ENCODE measurements around the gene OR10AD1. TPM values are rescaled to one million over a fixed set of nuclear protein-coding genes. Genes with fewer than 3 reads are reported as not detected.
A peak's percentile ranks its signal among the peaks of the same experiment; 100 is the strongest.
"Not testable (repeated sequence)": the region's sequence is repeated elsewhere in the genome, so short reads cannot be mapped to it uniquely, and the experiment has no call there.

Gene OR10AD1
- polyA plus RNA-seq, 3 donors = not detected

GRCh38 chr12:48157018-48157888 is 45.8 kb downstream of the OR10AD1 start, which contains the start of gene ASB8:
Gene ASB8 (minus strand): TSS chr12:48157515. CDS start chr12:48153496, 4,019 bp downstream.
- Histone ChIP-seq H2AFZ (ENCODE audit: insufficient read depth, low read depth, low read length, poor library complexity, severe bottlenecking) (peak within 1 kb of the TSS; percentile 94), H3K4me2 (replicated peaks; ENCODE audit: extremely low read depth, low read length, poor library complexity, severe bottlenecking) (peak within 1 kb of the TSS; percentile 79), H3K9me3 (replicated peaks in 1 of 2; ENCODE audit: control insufficient read depth in 1 of 2, insufficient read depth in 1 of 2, low read length in 2 of 2) (no peaks in the 10 kb centered on the region), H3K36me3 (replicated peaks in 1 of 2; ENCODE audit: control insufficient read depth in 1 of 2, insufficient read depth in 2 of 2, low read length in 2 of 2) (peaks cover 16 to 18% of the 10 kb centered on the region in 2 donors), H3K9ac (ENCODE audit: insufficient read depth, low read length, poor library complexity, severe bottlenecking) (peak within 1 kb of the TSS; percentile 69), H3K4me3 (replicated peaks in 1 of 3; ENCODE audit: low read depth in 2 of 3, low read length in 3 of 3) (peak within 1 kb of the TSS; percentile 72 to 84 (median 82)), H4K20me1 (ENCODE audit: insufficient read depth, low read length) (peaks cover 12% of the 10 kb centered on the region), H3K27ac (ENCODE audit: low read depth in 1 of 2, low read length in 2 of 2) (peak within 1 kb of the TSS; percentile 74 to 88), H3K27me3 (ENCODE audit: control insufficient read depth in 2 of 2, insufficient read depth in 2 of 2, low read length in 2 of 2) (no peaks in the 10 kb centered on the region), H3K79me2 (ENCODE audit: insufficient read depth, low read length) (peaks cover 45% of the 10 kb centered on the region), H3K4me1 (ENCODE audit: control insufficient read depth in 1 of 2, insufficient read depth in 2 of 2, low read length in 2 of 2) (peaks cover 13 to 16% of the 10 kb centered on the region in 2 donors)
- intact Hi-C loops (cut with micrococcal nuclease) = loop anchor here (2.0 to 10.0 kb wide), 4 partner anchors 42 to 192 kb away; partner anchors contain the start of genes SENP1 (in 2 of the 2) and TMEM106C (in 1 of the 2)
- Mint-ChIP-seq H3K4me1 (peaks cover 18% of the 10 kb centered on the region), H3K27me3 (ENCODE audit: low read depth in 3 of 3) (no peaks in the 10 kb centered on the region), H3K4me3 (peak within 1 kb of the TSS; percentile 89 to 96), H3K9me3 (no peaks in the 10 kb centered on the region), H3K27ac (peak within 1 kb of the TSS; percentile 92 to 96 (median 94)), H3K36me3 (peaks cover 16 to 24% of the 10 kb centered on the region in 2 donors)
- under 1% methylated on average over 55 of the region's 56 CpGs for WGBS (ENCODE audit: insufficient coverage)
- peak; percentile 98 to 100 (median 99) for DNase-seq
- TF ChIP-seq CTCF (IDR thresholded peaks at IDR 0.05) = peak; percentile 57

GRCh38 chr12:48156652-48157017 is 46.5 kb downstream of the OR10AD1 start:
- Mint-ChIP-seq H3K27me3 (ENCODE audit: low read depth in 3 of 3) (no peaks in the 10 kb centered on the region), H3K36me3 (peaks cover 22 to 30% of the 10 kb centered on the region in 2 donors), H3K9me3 (no peaks in the 10 kb centered on the region), H3K4me3 (peak overlapping the region; percentile 89 to 96), H3K27ac (peak overlapping the region; percentile 32 to 96 (median 93)), H3K4me1 (peaks cover 18% of the 10 kb centered on the region)
- Histone ChIP-seq H3K79me2 (ENCODE audit: insufficient read depth, low read length) (peaks cover 45% of the 10 kb centered on the region), H3K9ac (ENCODE audit: insufficient read depth, low read length, poor library complexity, severe bottlenecking) (peak overlapping the region; percentile 69), H3K27ac (ENCODE audit: low read depth in 1 of 2, low read length in 2 of 2) (peak overlapping the region; percentile 74 to 88), H3K4me1 (ENCODE audit: control insufficient read depth in 1 of 2, insufficient read depth in 2 of 2, low read length in 2 of 2) (peaks cover 13 to 16% of the 10 kb centered on the region in 2 donors), H3K9me3 (replicated peaks in 1 of 2; ENCODE audit: control insufficient read depth in 1 of 2, insufficient read depth in 1 of 2, low read length in 2 of 2) (no peaks in the 10 kb centered on the region), H2AFZ (ENCODE audit: insufficient read depth, low read depth, low read length, poor library complexity, severe bottlenecking) (peak overlapping the region; percentile 94), H3K27me3 (ENCODE audit: control insufficient read depth in 2 of 2, insufficient read depth in 2 of 2, low read length in 2 of 2) (no peaks in the 10 kb centered on the region), H3K36me3 (replicated peaks in 1 of 2; ENCODE audit: control insufficient read depth in 1 of 2, insufficient read depth in 2 of 2, low read length in 2 of 2) (peaks cover 21 to 24% of the 10 kb centered on the region in 2 donors), H4K20me1 (ENCODE audit: insufficient read depth, low read length) (peaks cover 12% of the 10 kb centered on the region), H3K4me3 (replicated peaks in 1 of 3; ENCODE audit: low read depth in 2 of 3, low read length in 3 of 3) (peak overlapping the region; percentile 72 to 84 (median 82)), H3K4me2 (replicated peaks; ENCODE audit: extremely low read depth, low read length, poor library complexity, severe bottlenecking) (peak overlapping the region; percentile 79)
- 41% methylated on average over 7 of the region's 8 CpGs for WGBS (ENCODE audit: insufficient coverage)
- intact Hi-C loops (cut with micrococcal nuclease) = loop anchor here (2.0 to 10.0 kb wide), 4 partner anchors 42 to 192 kb away; partner anchors contain the start of genes SENP1 (in 2 of the 2) and TMEM106C (in 1 of the 2)
- no peak for DNase-seq
- no peak for TF ChIP-seq CTCF (IDR thresholded peaks at IDR 0.05)

DNA sequence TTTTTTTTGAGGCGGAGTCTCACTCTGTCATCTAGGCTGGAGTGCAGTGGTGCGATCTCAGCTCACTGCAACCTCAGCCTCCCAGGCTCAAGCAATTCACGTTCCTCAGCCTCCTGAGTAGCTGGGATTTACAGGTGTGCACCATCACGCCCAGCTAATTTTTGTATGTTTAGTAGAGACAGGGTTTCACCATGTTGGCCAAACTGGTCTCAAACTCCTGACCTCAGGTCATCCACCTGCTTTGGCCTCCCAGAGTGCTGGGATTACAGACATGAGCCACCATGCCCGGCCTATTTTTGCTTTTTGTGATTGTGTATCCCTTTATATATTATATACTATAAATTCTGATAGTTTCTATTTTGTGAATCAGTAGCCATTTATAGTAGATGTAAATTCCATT is 47.3 kb downstream of the OR10AD1 start:
- Histone ChIP-seq H3K36me3 (replicated peaks in 1 of 2; ENCODE audit: control insufficient read depth in 1 of 2, insufficient read depth in 2 of 2, low read length in 2 of 2) (peaks cover 29 to 32% of the 10 kb centered on the region in 2 donors), H4K20me1 (ENCODE audit: insufficient read depth, low read length) (peaks cover 12% of the 10 kb centered on the region), H3K79me2 (ENCODE audit: insufficient read depth, low read length) (peaks cover 45% of the 10 kb centered on the region), H3K4me1 (ENCODE audit: control insufficient read depth in 1 of 2, insufficient read depth in 2 of 2, low read length in 2 of 2) (peaks cover 13 to 16% of the 10 kb centered on the region in 2 donors)
- not testable (repeated sequence) for H3K9ac ChIP-seq (ENCODE audit: insufficient read depth, low read length, poor library complexity, severe bottlenecking); DNase-seq; H3K27ac ChIP-seq (ENCODE audit: low read depth in 1 of 2, low read length in 2 of 2); H3K27me3 Mint-ChIP-seq (ENCODE audit: low read depth in 3 of 3); H3K9me3 Mint-ChIP-seq; H3K9me3 ChIP-seq (replicated peaks in 1 of 2; ENCODE audit: control insufficient read depth in 1 of 2, insufficient read depth in 1 of 2, low read length in 2 of 2); H3K4me3 ChIP-seq (replicated peaks in 1 of 3; ENCODE audit: low read depth in 2 of 3, low read length in 3 of 3); H2AFZ ChIP-seq (ENCODE audit: insufficient read depth, low read depth, low read length, poor library complexity, severe bottlenecking); H3K27me3 ChIP-seq (ENCODE audit: control insufficient read depth in 2 of 2, insufficient read depth in 2 of 2, low read length in 2 of 2); H3K4me3 Mint-ChIP-seq; H3K27ac Mint-ChIP-seq; H3K4me2 ChIP-seq (replicated peaks; ENCODE audit: extremely low read depth, low read length, poor library complexity, severe bottlenecking)
- intact Hi-C loops (cut with micrococcal nuclease) = loop anchor here (2.0 to 10.0 kb wide), 4 partner anchors 43 to 191 kb away; partner anchors contain the start of genes SENP1 (in 2 of the 2) and TMEM106C (in 1 of the 2)
- peaks cover 29 to 36% of the 10 kb centered on the region in 2 donors for H3K36me3 Mint-ChIP-seq
- WGBS (ENCODE audit: insufficient coverage) = 90% methylated on average over 2 of the region's 5 CpGs
- peaks cover 16% of the 10 kb centered on the region for H3K4me1 Mint-ChIP-seq

Data from CD14-positive monocyte (primary cell).